Common myeloid progenitor, CD34-positive (primary cell): ENCODE results near the gene TFDP2.
A peak's percentile ranks its signal among the peaks of the same experiment; 100 is the strongest.

ENCODE experiments used
- CTCF ChIA-PET: fragments of 350-600 bp; sonication (Branson Sonifier 250); formaldehyde crosslinking; loops from one replicate; lab custom pipeline; 2021; ENCODE audit warnings: antibody characterized with exemption; lab: Charles Lee
- POLR2A ChIA-PET: fragments of 350-600 bp; sonication (Branson Sonifier 250); formaldehyde crosslinking; loops from one replicate; lab custom pipeline; 2021; ENCODE audit warnings: antibody characterized with exemption; lab: Charles Lee
- DNase-seq, 3 donors: peaks; one replicate each; pipeline versions ENCODE4 v3.0.0 to v3.0.0-alpha.2; 2013
- H3K27ac ChIP-seq, 2 experiments: 1 replicate in 1 of 2; 2 replicates in 1 of 2; pipeline ENCODE4 v1.7.0; 2013; ENCODE audit warnings: inconsistent platforms in 2 of 2, low read length in 2 of 2, mild to moderate bottlenecking in 2 of 2, low read depth in 1 of 2, moderate library complexity in 1 of 2; ENCODE audit not compliant: severe bottlenecking in 2 of 2, insufficient read depth in 1 of 2, poor library complexity in 1 of 2
- H3K27me3 ChIP-seq, 5 experiments: replicated peaks in 2 of 5; 1 replicate in 3 of 5; 2 replicates in 2 of 5; pipeline versions ENCODE4 v1.6.1 to v1.7.0; 2013; ENCODE audit warnings: low read length in 4 of 5, mild to moderate bottlenecking in 2 of 5, moderate library complexity in 2 of 5, inconsistent platforms in 1 of 5; ENCODE audit not compliant: insufficient read depth in 5 of 5, control insufficient read depth in 4 of 5
- H3K36me3 ChIP-seq, 4 experiments: 1 replicate in 2 of 4; 2 replicates in 2 of 4; pipeline versions ENCODE4 v1.6.1 to v1.7.0; 2013; ENCODE audit warnings: low read length in 3 of 4, control low read depth in 1 of 4, mild to moderate bottlenecking in 1 of 4; ENCODE audit not compliant: control insufficient read depth in 4 of 4, insufficient read depth in 4 of 4
- H3K4me1 ChIP-seq, 4 experiments: 1 replicate in 3 of 4; 2 replicates in 1 of 4; pipeline versions ENCODE4 v1.6.1 to v1.7.1; 2013; ENCODE audit warnings: low read length in 3 of 4, mild to moderate bottlenecking in 3 of 4, control low read depth in 1 of 4, inconsistent platforms in 1 of 4, moderate library complexity in 1 of 4; ENCODE audit not compliant: control insufficient read depth in 4 of 4, insufficient read depth in 4 of 4; ENCODE audit errors: control extremely low read depth in 1 of 4
- H3K4me3 ChIP-seq, 7 experiments: 1 replicate in 4 of 7; 2 replicates in 3 of 7; pipeline versions ENCODE4 v1.5.1 to v1.7.0; 2013; ENCODE audit warnings: mild to moderate bottlenecking in 7 of 7, low read length in 6 of 7, moderate library complexity in 6 of 7, inconsistent platforms in 2 of 7, low read depth in 2 of 7, control low read depth in 1 of 7; ENCODE audit not compliant: insufficient read depth in 4 of 7, control insufficient read depth in 1 of 7; ENCODE audit errors: extremely low read depth in 1 of 7
- H3K9me3 ChIP-seq, 5 experiments: 1 replicate in 4 of 5; 2 replicates in 1 of 5; pipeline versions ENCODE4 v1.6.1 to v1.7.1; 2013; ENCODE audit warnings: low read length in 4 of 5, mild to moderate bottlenecking in 2 of 5, inconsistent platforms in 1 of 5, low read depth in 1 of 5, moderate library complexity in 1 of 5; ENCODE audit not compliant: control insufficient read depth in 4 of 5, insufficient read depth in 2 of 5; ENCODE audit errors: control extremely low read depth in 1 of 5
- WGBS: methylation state at CpG from one replicate; pipeline ENCODE4 v1.1.5; 2013; ENCODE audit not compliant: insufficient coverage; 5-methylcytosine and 5-hydroxymethylcytosine counted together

Gene TFDP2

DNA sequence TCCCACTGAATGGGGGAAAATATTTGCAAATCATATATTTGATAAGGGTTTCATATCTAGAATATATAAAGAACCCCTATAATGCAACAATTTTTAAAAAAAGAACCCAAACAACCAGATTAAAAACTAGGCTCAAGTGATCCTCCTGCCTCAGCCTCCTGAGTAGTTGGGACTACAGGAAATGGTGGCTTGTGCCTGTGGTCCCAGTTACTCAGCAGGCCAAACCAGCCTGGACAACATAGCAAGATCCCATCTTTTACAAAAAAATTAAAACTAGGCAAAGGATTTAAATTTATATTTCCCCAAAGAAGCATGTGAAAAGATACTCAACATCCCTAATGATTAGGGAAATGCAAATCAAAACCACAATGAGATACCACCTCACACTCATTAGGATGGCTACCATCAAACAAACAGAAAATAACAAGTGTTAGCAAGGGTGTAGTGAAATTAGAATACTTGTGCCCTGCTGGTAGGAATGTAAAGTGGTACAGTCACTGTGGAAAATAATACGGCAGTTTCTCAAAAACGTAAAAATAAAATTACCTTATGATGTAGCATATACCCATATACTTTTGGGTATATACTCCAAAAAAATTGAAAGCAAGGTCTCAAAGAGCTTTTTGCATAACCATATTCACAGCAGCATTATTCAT, 19.7 kb downstream of the TFDP2 start:
- WGBS = no CpG with 5 or more reads among the region's 2 CpGs
- POLR2A ChIA-PET = interaction anchor here (0.9 kb wide), 1 partner anchor 9 kb away, joined by 6 read pairs; no protein-coding TSS in a partner anchor
- Histone ChIP-seq H3K4me3 (no peak overlapping the region), H3K27me3 (no peaks in the 10 kb centered on the region), H3K4me1 (peaks cover 0 to 9% (median 3%) of the 10 kb centered on the region in 4 experiments), H3K36me3 (peaks cover 0 to 2% (median 0%) of the 10 kb centered on the region in 4 experiments), H3K27ac (no peak overlapping the region), H3K9me3 (no peaks in the 10 kb centered on the region)
- peak in 1 of 3 donors; percentile 10 for DNase-seq
- CTCF ChIA-PET = interaction anchor here (1.5 to 2.4 kb wide), 2 partner anchors 107 to 150 kb away, joined by 4 to 11 read pairs; no protein-coding TSS in a partner anchor

GRCh38 chr3:142127941-142128658, 21.2 kb downstream of the TFDP2 start:
- peaks cover 0 to 9% (median 3%) of the 10 kb centered on the region in 4 experiments for H3K4me1 ChIP-seq
- H3K4me3 ChIP-seq = no peak overlapping the region
- CTCF ChIA-PET = interaction anchor here (1.0 to 2.4 kb wide), 7 partner anchors 22 to 154 kb away, joined by 3 to 11 read pairs (median 4); no protein-coding TSS in a partner anchor
- H3K27me3 ChIP-seq = no peaks in the 10 kb centered on the region
- H3K27ac ChIP-seq = no peak overlapping the region
- H3K36me3 ChIP-seq = no peaks in the 10 kb centered on the region
- no peaks in the 10 kb centered on the region for H3K9me3 ChIP-seq
- DNase-seq = no peak
- POLR2A ChIA-PET = no interaction called here
- 94% methylated on average over 7 of the region's 8 CpGs for WGBS

DNA sequence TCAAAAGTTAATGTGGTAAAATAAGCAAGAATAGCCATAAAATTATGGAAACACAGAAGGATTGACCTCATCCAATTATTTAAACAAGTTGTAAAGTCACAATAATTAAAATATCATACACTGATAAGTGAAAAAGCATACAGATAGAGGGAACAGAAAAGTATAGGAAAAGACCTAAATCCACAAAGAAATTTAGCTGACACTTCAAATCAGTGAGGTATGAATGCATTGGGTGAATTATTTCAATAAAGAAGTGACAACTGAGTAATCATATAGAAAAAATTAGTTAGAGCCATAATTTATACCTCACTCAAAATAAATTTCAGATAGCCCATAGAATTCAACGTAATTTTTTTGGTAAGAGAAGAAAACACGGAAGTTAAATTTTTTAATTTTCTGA, 25.1 kb downstream of the TFDP2 start:
- Histone ChIP-seq H3K9me3 (no peaks in the 10 kb centered on the region), H3K36me3 (no peaks in the 10 kb centered on the region), H3K4me3 (no peak overlapping the region), H3K4me1 (peaks cover 0 to 7% (median 3%) of the 10 kb centered on the region in 4 experiments), H3K27me3 (no peaks in the 10 kb centered on the region), H3K27ac (no peak overlapping the region)
- no peak for DNase-seq
- CTCF ChIA-PET = interaction anchor here (0.6 to 2.3 kb wide), 6 partner anchors 23 to 102 kb away, joined by 3 to 13 read pairs (median 4); no protein-coding TSS in a partner anchor
- POLR2A ChIA-PET = no interaction called here
- WGBS = no CpG with 5 or more reads among the region's 2 CpGs

DNA sequence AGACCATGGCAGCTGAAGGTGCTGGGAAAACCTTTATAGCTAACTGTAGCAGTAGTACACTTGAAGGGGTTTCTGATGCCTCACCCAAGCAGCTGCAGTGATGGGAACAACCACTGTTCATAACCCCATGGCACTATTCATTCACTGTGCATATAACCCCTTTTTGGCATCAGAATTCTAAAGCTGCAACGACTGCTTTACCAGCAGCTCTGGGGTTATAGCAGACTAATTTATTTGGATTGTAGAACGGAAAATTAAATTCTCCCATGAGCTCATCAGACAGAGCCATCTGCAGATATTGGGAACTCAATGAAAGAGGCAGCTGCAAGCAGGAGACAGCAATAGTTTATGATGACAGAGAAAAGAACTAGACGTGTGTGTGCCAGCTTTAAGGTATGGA, 28.6 kb downstream of the TFDP2 start:
- no peaks in the 10 kb centered on the region for H3K27me3 ChIP-seq
- H3K36me3 ChIP-seq = no peaks in the 10 kb centered on the region
- 86% methylated on average over 2 of the region's 3 CpGs for WGBS
- no peaks in the 10 kb centered on the region for H3K9me3 ChIP-seq
- peaks cover 0 to 10% (median 6%) of the 10 kb centered on the region in 4 experiments for H3K4me1 ChIP-seq
- POLR2A ChIA-PET = interaction anchor here (1.0 kb wide), 1 partner anchor 8 kb away, joined by 6 read pairs; no protein-coding TSS in a partner anchor
- no peak overlapping the region for H3K27ac ChIP-seq
- CTCF ChIA-PET = interaction anchor here (1.0 to 1.8 kb wide), 4 partner anchors 8 to 99 kb away, joined by 4 to 7 read pairs (median 4); no protein-coding TSS in a partner anchor
- DNase-seq = no peak
- H3K4me3 ChIP-seq = no peak overlapping the region

DNA sequence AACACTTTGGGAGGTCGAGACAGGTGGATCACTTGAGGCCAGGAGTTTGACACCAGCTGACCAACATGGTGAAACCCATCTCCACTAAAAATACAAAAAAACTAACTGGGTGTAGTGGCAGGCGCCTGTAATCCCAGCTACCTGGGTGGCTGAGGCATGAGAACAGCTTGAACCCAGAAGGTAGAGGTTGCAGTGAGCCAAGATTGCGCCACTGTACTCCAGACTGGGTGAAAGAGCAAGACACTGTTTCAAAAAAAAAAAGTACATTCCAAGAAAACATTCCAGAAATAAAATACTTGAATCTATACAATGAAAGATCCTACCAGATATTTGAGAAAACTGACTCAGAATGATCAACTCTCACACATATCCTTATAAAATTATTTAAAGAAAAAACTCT, 30.4 kb downstream of the TFDP2 start:
- Histone ChIP-seq H3K4me3 (no peak overlapping the region), H3K27me3 (no peaks in the 10 kb centered on the region), H3K9me3 (no peaks in the 10 kb centered on the region), H3K4me1 (peaks cover 0 to 10% (median 6%) of the 10 kb centered on the region in 4 experiments), H3K36me3 (no peaks in the 10 kb centered on the region), H3K27ac (no peak overlapping the region)
- WGBS = 96% methylated on average over 3 of the region's 3 CpGs
- no peak for DNase-seq
- POLR2A ChIA-PET = no interaction called here
- CTCF ChIA-PET = interaction anchor here (0.6 to 0.9 kb wide), 2 partner anchors 30 to 64 kb away, joined by 3 read pairs; no protein-coding TSS in a partner anchor

- Histone ChIP-seq H3K9me3 (no peaks in the 10 kb centered on the region), H3K27me3 (no peaks in the 10 kb centered on the region), H3K4me3 (no peak overlapping the region), H3K27ac (no peak overlapping the region), H3K4me1 (peaks cover 0 to 10% (median 6%) of the 10 kb centered on the region in 4 experiments), H3K36me3 (no peaks in the 10 kb centered on the region)
- 98% methylated on average over 7 of the region's 8 CpGs for WGBS
- POLR2A ChIA-PET = interaction anchor here (0.5 kb wide), 1 partner anchor 227 kb away, joined by 3 read pairs; no protein-coding TSS in a partner anchor
- CTCF ChIA-PET = interaction anchor here (1.3 kb wide), 1 partner anchor 95 kb away, joined by 4 read pairs; no protein-coding TSS in a partner anchor
- DNase-seq = peak in 2 of 3 donors; percentile 44 to 54
Observed at GRCh38 chr3:142117056-142117851, 32.1 kb downstream of the TFDP2 start.
